IMR-90 (cell line): ENCODE measurements around the gene SLC38A4. TPM values are rescaled to one million over a fixed set of nuclear protein-coding genes. Genes with fewer than 3 reads are reported as not detected.

ENCODE experiments used
- ATAC-seq: fragments of 200-7000 bp; cut with Tn5 transposase; 2 replicates; pipeline ENCODE4 v1.9.1; 2020; ENCODE audit warnings: low read depth, mild to moderate bottlenecking, moderate library complexity
- BruUV-seq: library from RNA; stranded (reverse); fragments of 400-500 nt; replicated peaks from 2 replicates; lab custom pipeline; 2021; lab: Mats Ljungman, UMichigan
- CTCF ChIA-PET: fragments of 300-600 bp; formaldehyde crosslinking; extraction: SDS; loops from one replicate; lab custom pipeline; 2021; ENCODE audit warnings: antibody characterized with exemption; lab: Yijun Ruan, JAX
- POLR2A ChIA-PET: fragments of 300-600 bp; sonication (Branson Sonifier 250); formaldehyde crosslinking; loops from one replicate; lab custom pipeline; 2022; ENCODE audit warnings: antibody characterized with exemption; ENCODE audit not compliant: unreplicated experiment; lab: Charles Lee
- DNase-seq: peaks from one replicate; pipeline ENCODE4 v3.0.0; 2013
- H2AFZ ChIP-seq: replicated peaks from 2 replicates; pipeline ENCODE3; 2013; ENCODE audit warnings: low read length, mild to moderate bottlenecking; ENCODE audit not compliant: poor library complexity
- H2AK5ac ChIP-seq: 2 replicates; pipeline ENCODE4 v1.6.1; 2013; ENCODE audit warnings: low read depth, low read length, inconsistent platforms
- H2AK9ac ChIP-seq: replicated peaks from 2 replicates; pipeline ENCODE3; 2013; ENCODE audit warnings: mild to moderate bottlenecking, low read depth, low read length, moderate library complexity; ENCODE audit not compliant: poor library complexity
- H2BK120ac ChIP-seq: 2 replicates; pipeline ENCODE4 v1.6.1; 2013; ENCODE audit warnings: low read depth, low read length, inconsistent platforms
- H2BK15ac ChIP-seq: 3 replicates; pipeline ENCODE4 v1.6.1; 2013; ENCODE audit warnings: low read depth, low read length, inconsistent platforms
- H2BK20ac ChIP-seq: 2 replicates; pipeline ENCODE4 v1.6.1; 2013; ENCODE audit warnings: low read depth, mild to moderate bottlenecking, inconsistent platforms, low read length, moderate library complexity
- H2BK5ac ChIP-seq: 2 replicates; pipeline ENCODE4 v1.6.1; 2013; ENCODE audit warnings: mild to moderate bottlenecking, low read depth, low read length, inconsistent platforms; ENCODE audit not compliant: poor library complexity, severe bottlenecking
- H3K14ac ChIP-seq: replicated peaks from 2 replicates; pipeline ENCODE4 v1.6.1; 2013; ENCODE audit warnings: low read depth, low read length, inconsistent platforms
- H3K18ac ChIP-seq: 2 replicates; pipeline ENCODE4 v1.6.1; 2013; ENCODE audit warnings: low read depth, low read length, control low read depth
- H3K23ac ChIP-seq: 2 replicates; pipeline ENCODE4 v1.6.1; 2013; ENCODE audit warnings: low read depth, low read length, inconsistent platforms
- H3K27ac ChIP-seq: 2 replicates; pipeline ENCODE4 v1.5.1; 2013; ENCODE audit warnings: mild to moderate bottlenecking, control low read depth, low read length; ENCODE audit not compliant: insufficient read depth
- H3K27me3 ChIP-seq: 2 replicates; pipeline ENCODE4 v1.6.1; 2013; ENCODE audit warnings: low read length; ENCODE audit not compliant: control insufficient read depth, insufficient read depth
- H3K36me3 ChIP-seq: 2 replicates; pipeline ENCODE4 v1.6.1; 2013; ENCODE audit warnings: low read length, mixed read lengths; ENCODE audit not compliant: control insufficient read depth, insufficient read depth
- H3K4ac ChIP-seq: 2 replicates; pipeline ENCODE4 v1.6.1; 2013; ENCODE audit warnings: low read depth, low read length, inconsistent platforms
- H3K4me1 ChIP-seq: 2 replicates; pipeline ENCODE4 v1.6.1; 2013; ENCODE audit warnings: low read length, mixed read lengths; ENCODE audit not compliant: control insufficient read depth, insufficient read depth
- H3K4me2 ChIP-seq: 2 replicates; pipeline ENCODE4 v1.6.1; 2013; ENCODE audit warnings: low read depth, mild to moderate bottlenecking, control low read depth, low read length, moderate library complexity
- H3K4me3 ChIP-seq: 2 replicates; pipeline ENCODE4 v1.5.1; 2013; ENCODE audit warnings: low read depth, mild to moderate bottlenecking, control low read depth, low read length, moderate library complexity; ENCODE audit not compliant: insufficient read depth
- H3K56ac ChIP-seq: 2 replicates; pipeline ENCODE4 v1.6.1; 2013; ENCODE audit warnings: low read length, inconsistent platforms; ENCODE audit not compliant: insufficient read depth; ENCODE audit errors: extremely low read depth
- H3K79me1 ChIP-seq, 2 experiments: 2 replicates each; pipeline ENCODE4 v1.6.1; 2013; ENCODE audit warnings: low read length in 2 of 2, inconsistent platforms in 1 of 2, low read depth in 1 of 2
- H3K9ac ChIP-seq: 2 replicates; pipeline ENCODE4 v1.6.1; 2013; ENCODE audit warnings: low read depth, low read length, control low read depth
- H3K9me1 ChIP-seq: 2 replicates; pipeline ENCODE4 v1.6.1; 2013; ENCODE audit warnings: low read length, inconsistent platforms; ENCODE audit not compliant: insufficient read depth
- H3K9me3 ChIP-seq: 2 replicates; pipeline ENCODE4 v1.6.1; 2013; ENCODE audit warnings: low read length; ENCODE audit not compliant: control insufficient read depth, insufficient read depth
- H4K20me1 ChIP-seq: 2 replicates; pipeline ENCODE4 v1.6.1; 2013; ENCODE audit warnings: low read length, inconsistent platforms; ENCODE audit not compliant: insufficient read depth
- H4K5ac ChIP-seq: 2 replicates; pipeline ENCODE4 v1.6.1; 2013; ENCODE audit warnings: mild to moderate bottlenecking, low read depth, low read length, control low read depth
- H4K8ac ChIP-seq, 2 experiments: 2 replicates each; pipeline ENCODE4 v1.6.1; 2013; ENCODE audit warnings: low read depth in 2 of 2, low read length in 2 of 2, control low read depth in 1 of 2, inconsistent platforms in 1 of 2
- H4K91ac ChIP-seq: 2 replicates; pipeline ENCODE4 v1.6.1; 2013; ENCODE audit warnings: low read depth, low read length, inconsistent platforms; ENCODE audit not compliant: insufficient read depth
- BHLHE40 ChIP-seq: fragments of 150-350 bp; IDR thresholded peaks from 2 replicates; pipeline ENCODE4 v1.6.1; 2016; ENCODE audit warnings: mild to moderate bottlenecking, low read depth, low read length
- CEBPB ChIP-seq: IDR thresholded peaks from 2 replicates; pipeline ENCODE4 v1.6.1; 2012; ENCODE audit warnings: low read depth, low read length, improper control_type of control experiment
- CTCF ChIP-seq: conservative IDR thresholded peaks from 2 replicates; pipeline ENCODE4 v1.5.1; 2012; ENCODE audit warnings: mild to moderate bottlenecking, low read depth, low read length, improper control_type of control experiment
- ELK1 ChIP-seq: fragments of 150-350 bp; IDR thresholded peaks from 2 replicates; pipeline ENCODE4 v1.6.1; 2016; ENCODE audit warnings: low read depth, mild to moderate bottlenecking, low read length, moderate library complexity, borderline replicate concordance
- FOS ChIP-seq: fragments of 150-350 bp; IDR thresholded peaks from 2 replicates; pipeline ENCODE4 v1.6.1; 2016; ENCODE audit warnings: low read depth, low read length
- MAFK ChIP-seq: IDR thresholded peaks from 2 replicates; pipeline ENCODE4 v1.6.1; 2012; ENCODE audit warnings: low read depth, low read length, improper control_type of control experiment
- MAZ ChIP-seq: IDR thresholded peaks from 2 replicates; pipeline ENCODE4 v1.6.1; 2012; ENCODE audit warnings: low read depth, mild to moderate bottlenecking, low read length, improper control_type of control experiment, moderate library complexity, borderline replicate concordance
- MXI1 ChIP-seq: IDR thresholded peaks from 2 replicates; pipeline ENCODE4 v1.6.1; 2012; ENCODE audit warnings: low read depth, mild to moderate bottlenecking, low read length, moderate library complexity, borderline replicate concordance
- NFE2L2 ChIP-seq: fragments of 150-350 bp; IDR thresholded peaks from 2 replicates; pipeline ENCODE4 v1.6.1; 2016; ENCODE audit warnings: low read depth, mild to moderate bottlenecking, low read length
- POLR2A ChIP-seq: IDR thresholded peaks from 2 replicates; pipeline ENCODE4 v1.6.1; 2012; ENCODE audit warnings: mild to moderate bottlenecking, low read depth, low read length
- RAD21 ChIP-seq: IDR thresholded peaks from 2 replicates; pipeline ENCODE4 v1.6.1; 2012; ENCODE audit warnings: low read length, improper control_type of control experiment
- RCOR1 ChIP-seq: IDR thresholded peaks from 2 replicates; pipeline ENCODE4 v1.6.1; 2012; ENCODE audit warnings: mild to moderate bottlenecking, low read length, improper control_type of control experiment; ENCODE audit not compliant: insufficient replicate concordance
- RFX5 ChIP-seq: IDR thresholded peaks from 2 replicates; pipeline ENCODE4 v1.8.0; 2012; ENCODE audit warnings: low read depth, mild to moderate bottlenecking, low read length, moderate library complexity
- SMC3 ChIP-seq: fragments of 150-350 bp; IDR thresholded peaks from 2 replicates; pipeline ENCODE4 v1.6.1; 2016; ENCODE audit warnings: low read depth, mild to moderate bottlenecking, antibody characterized with exemption, low read length, moderate library complexity
- WGBS, 2 experiments: methylation state at CpG; one replicate each; pipeline versions ENCODE4 v1.1.5 to v1.1.7; 2013; ENCODE audit warnings: missing lambda C conversion rate in 2 of 2; ENCODE audit not compliant: insufficient read length in 1 of 2; ENCODE audit errors: extremely low coverage in 2 of 2; 5-methylcytosine and 5-hydroxymethylcytosine counted together
- dilution Hi-C: fragments of 300-500 bp; cut with HindIII; formaldehyde crosslinking; loops from one replicate; pipeline ENCODE4 v1.14.3; 2018; ENCODE audit warnings: low sequenced_read_pairs; ENCODE audit not compliant: unreplicated experiment
- in situ Hi-C: fragments of 300-500 bp; cut with MboI; formaldehyde crosslinking; loops from 3 replicates; pipeline ENCODE4 v1.14.3; 2019; ENCODE audit warnings: low sequenced_read_pairs, inconsistent platforms, mixed read lengths
- intact Hi-C: fragments of 100-400 bp; cut with micrococcal nuclease; formaldehyde crosslinking; loops from 2 replicates; pipeline ENCODE4 v1.10.0; 2022
- polyA plus RNA-seq, 3 experiments: library from polyadenylated mRNA; depleted of rRNA; stranded (reverse); fragments of >200 nt; gene quantifications; 2 replicates each; pipeline ENCODE4 v1.2.3, GENCODE V29; 2012; ENCODE audit warnings: low replicate concordance in 1 of 3
- total RNA-seq: library from RNA; depleted of rRNA; stranded (reverse); fragments of >200 nt; gene quantifications from 2 replicates; pipeline ENCODE4 v1.2.3, GENCODE V29; 2012

SLC38A4 gene
- total and polyA plus RNA-seq, 2 of the 4 experiments (the other 2 are of a cell fraction), result 2.3 to 2.7 TPM

DNA sequence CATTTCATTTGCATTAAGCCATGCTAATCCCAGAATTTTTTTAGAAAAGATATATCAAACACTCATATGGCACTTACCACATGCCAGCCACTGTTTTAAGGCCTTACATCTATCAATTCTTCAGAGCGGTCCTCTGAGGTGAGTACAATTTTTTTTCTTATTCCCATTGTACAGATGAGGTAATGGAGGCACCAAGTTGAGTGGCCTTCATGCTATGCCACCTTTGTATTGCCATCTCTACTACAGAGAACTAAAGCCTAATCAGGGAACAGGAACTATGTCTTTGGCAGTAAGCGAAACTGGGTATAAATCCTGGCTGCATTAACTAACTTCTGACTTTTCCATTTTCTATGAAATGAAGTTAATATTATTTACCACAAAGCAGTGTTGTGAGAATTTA lies 27.1 kb downstream of the SLC38A4 start:
- no peak for DNase-seq
- WGBS, 2 experiments, result no CpG with 5 or more reads among the region's 2 CpGs
- Histone ChIP-seq H3K4me3 (no peak overlapping the region), H2BK120ac (no peak overlapping the region), H3K4me1 (no peaks in the 10 kb centered on the region), H3K9ac (no peak overlapping the region), H2BK15ac (no peak overlapping the region), H3K36me3 (no peaks in the 10 kb centered on the region), H2BK20ac (no peak overlapping the region), H4K8ac (no peak overlapping the region), H3K27ac (no peak overlapping the region), H3K18ac (no peak overlapping the region), H3K27me3 (no peaks in the 10 kb centered on the region), H2AFZ (no peak overlapping the region), H4K20me1 (no peaks in the 10 kb centered on the region), H2BK5ac (no peak overlapping the region), H3K9me3 (no peaks in the 10 kb centered on the region), H3K23ac (no peak overlapping the region), H4K91ac (no peak overlapping the region), H3K79me1 (no peaks in the 10 kb centered on the region), H2AK9ac (no peak overlapping the region), H3K9me1 (no peaks in the 10 kb centered on the region), H3K56ac (no peak overlapping the region), H4K5ac (no peak overlapping the region), H3K4ac (no peak overlapping the region), H2AK5ac (no peak overlapping the region), H3K14ac (no peak overlapping the region), H3K4me2 (no peak overlapping the region)
- dilution Hi-C loops, result no loop called here
- POLR2A ChIA-PET, result no interaction called here
- TF ChIP-seq CEBPB (no peak), MAFK (no peak), RAD21 (no peak), FOS (no peak), SMC3 (no peak), RFX5 (no peak), MXI1 (no peak), BHLHE40 (no peak), RCOR1 (no peak), MAZ (no peak), ELK1 (no peak), POLR2A (no peak), NFE2L2 (no peak), CTCF (no peak)
- BruUV-seq, result no TSS peak
- intact Hi-C loops, result no loop called here
- CTCF ChIA-PET, result interaction anchor here (0.6 kb wide), 1 partner anchor 136 kb away, joined by 3 read pairs; no protein-coding TSS in a partner anchor
- in situ Hi-C loops, result no loop called here
- no peak for ATAC-seq
